Fibroblast of the aortic adventitia (primary cell): Measurements from ENCODE around the gene GNA12. TPM values are rescaled to one million over a fixed set of nuclear protein-coding genes. Genes with fewer than 3 reads are reported as not detected.

Experiments
- DNase-seq: peaks from one replicate; pipeline ENCODE4 v3.0.0-alpha.2; 2010; ENCODE audit warnings: low read depth
- H3K4me3 ChIP-seq: 2 replicates; pipeline ENCODE4 v1.5.1; 2011; ENCODE audit warnings: low read depth, mild to moderate bottlenecking, control low read depth, low read length, moderate library complexity
- total RNA-seq: library from RNA; depleted of rRNA; stranded (reverse); fragments of >200 nt; gene quantifications from 2 replicates; pipeline ENCODE4 v1.2.3, GENCODE V29; 2012; ENCODE audit warnings: low replicate concordance
- TF ChIP-seq, protein P1 (sequence below): IDR thresholded peaks from 2 replicates; pipeline ENCODE4 v1.5.1; 2011; ENCODE audit warnings: mild to moderate bottlenecking, low read length, control low read depth, inconsistent platforms; ENCODE audit not compliant: insufficient read depth

The GNA12 gene
- total RNA-seq, 1 donor, result 16.2 TPM

DNA sequence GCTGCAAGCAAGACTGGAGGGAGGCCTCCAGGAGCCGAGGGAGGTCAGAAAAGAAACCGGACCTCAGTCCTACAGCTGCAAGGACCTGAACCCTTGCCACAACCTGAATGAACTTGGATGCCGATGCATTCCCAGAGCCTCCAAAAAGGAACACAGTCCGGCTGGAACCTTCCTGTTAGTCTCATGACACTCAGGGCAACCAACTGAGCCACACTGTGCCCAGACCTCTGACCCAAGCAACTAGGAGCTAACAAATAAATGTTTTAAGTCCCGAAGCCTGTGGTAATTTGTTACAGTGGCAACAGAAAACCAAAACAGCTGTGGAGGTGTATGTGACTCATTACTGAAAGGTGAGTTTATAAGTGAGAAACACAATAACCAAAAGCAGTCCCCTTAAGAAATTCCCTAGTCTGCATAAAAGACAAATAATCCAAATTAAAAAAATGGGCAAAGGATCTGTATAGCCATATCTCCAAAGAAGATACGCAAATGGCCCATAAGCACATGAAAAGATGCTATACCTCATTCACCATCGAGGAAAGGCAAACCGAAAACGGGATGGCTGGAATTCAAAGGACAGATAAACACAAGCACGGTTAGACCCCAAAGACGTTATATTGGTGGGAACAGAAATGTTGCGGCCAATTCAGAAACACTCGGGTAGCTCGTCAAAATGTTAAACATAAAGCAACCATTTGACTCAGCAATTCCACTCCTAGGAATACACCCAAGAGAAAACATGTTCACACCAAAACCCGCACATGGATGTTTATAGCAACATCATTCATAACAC lies 24.8 kb downstream of the GNA12 start:
- no peak overlapping the region for H3K4me3 ChIP-seq
- no peak for DNase-seq
- TF ChIP-seq, protein P1, sequence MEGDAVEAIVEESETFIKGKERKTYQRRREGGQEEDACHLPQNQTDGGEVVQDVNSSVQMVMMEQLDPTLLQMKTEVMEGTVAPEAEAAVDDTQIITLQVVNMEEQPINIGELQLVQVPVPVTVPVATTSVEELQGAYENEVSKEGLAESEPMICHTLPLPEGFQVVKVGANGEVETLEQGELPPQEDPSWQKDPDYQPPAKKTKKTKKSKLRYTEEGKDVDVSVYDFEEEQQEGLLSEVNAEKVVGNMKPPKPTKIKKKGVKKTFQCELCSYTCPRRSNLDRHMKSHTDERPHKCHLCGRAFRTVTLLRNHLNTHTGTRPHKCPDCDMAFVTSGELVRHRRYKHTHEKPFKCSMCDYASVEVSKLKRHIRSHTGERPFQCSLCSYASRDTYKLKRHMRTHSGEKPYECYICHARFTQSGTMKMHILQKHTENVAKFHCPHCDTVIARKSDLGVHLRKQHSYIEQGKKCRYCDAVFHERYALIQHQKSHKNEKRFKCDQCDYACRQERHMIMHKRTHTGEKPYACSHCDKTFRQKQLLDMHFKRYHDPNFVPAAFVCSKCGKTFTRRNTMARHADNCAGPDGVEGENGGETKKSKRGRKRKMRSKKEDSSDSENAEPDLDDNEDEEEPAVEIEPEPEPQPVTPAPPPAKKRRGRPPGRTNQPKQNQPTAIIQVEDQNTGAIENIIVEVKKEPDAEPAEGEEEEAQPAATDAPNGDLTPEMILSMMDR, result no peak

DNA sequence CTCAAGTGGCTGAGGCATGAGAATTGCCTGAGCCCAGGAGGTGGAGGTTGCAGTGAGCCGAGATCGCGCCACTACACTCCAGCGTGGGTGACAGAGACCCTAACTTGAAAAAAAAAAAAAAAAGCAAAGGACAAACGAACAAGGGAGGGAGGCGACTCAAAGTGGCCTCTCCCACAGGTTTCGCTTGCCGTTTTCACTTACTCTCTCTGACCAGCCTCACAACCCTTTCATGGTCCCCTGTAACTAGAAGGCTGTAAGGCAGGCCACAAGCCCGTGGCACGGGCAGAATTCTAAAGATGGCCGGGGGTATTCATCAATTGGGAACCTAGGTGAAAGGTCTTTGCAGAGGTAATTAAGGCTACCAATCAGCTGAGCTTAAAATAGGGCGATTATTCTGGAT lies 25.5 kb downstream of the GNA12 start:
- DNase-seq, result no peak
- TF ChIP-seq, protein P1, result no peak
- no peak overlapping the region for H3K4me3 ChIP-seq

DNA sequence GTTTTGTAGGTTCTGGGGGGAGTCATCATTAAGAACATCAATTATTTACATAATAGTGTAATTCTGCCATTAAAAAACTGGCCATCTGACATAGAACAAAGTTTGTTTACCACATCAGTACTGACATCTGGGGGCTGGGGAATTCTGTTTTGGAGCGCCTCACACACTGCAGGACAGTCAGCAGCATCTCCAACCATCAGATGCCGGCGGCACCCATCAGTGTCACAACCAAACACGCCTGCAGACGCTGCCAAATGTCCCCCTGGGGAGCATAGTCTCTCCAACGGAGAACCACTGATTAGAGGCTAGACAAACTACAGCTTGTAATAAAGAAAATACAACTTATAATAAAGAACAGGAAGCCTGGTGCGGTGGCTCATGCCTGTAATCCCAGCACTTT lies 26.0 kb downstream of the GNA12 start:
- H3K4me3 ChIP-seq, result no peak overlapping the region
- DNase-seq, result no peak
- TF ChIP-seq, protein P1, result no peak

DNA sequence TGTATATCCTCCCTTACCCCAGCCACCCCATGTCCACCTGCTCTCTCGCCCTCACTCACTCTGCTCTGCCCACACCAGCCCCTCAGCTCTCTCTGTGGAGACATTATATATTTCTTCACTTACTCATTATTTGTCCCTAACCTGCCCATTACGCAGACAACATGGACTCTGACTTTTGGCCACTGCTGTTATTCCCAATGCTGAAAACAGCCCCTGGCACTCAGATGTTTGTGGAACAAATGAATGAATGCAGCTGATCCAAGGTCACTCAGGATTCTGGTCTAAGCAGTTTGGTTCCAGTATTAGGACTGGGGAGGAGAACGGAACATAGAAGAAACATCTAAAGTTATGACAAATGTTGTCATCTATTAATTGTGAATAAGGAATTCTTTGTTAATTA lies 26.7 kb downstream of the GNA12 start:
- no peak overlapping the region for H3K4me3 ChIP-seq
- TF ChIP-seq, protein P1, result no peak
- no peak for DNase-seq

GRCh38 chr7:2815875-2816245 lies 28.2 kb downstream of the GNA12 start:
- DNase-seq, result no peak
- TF ChIP-seq, protein P1, result no peak
- no peak overlapping the region for H3K4me3 ChIP-seq

GRCh38 chr7:2814946-2815874 lies 28.9 kb downstream of the GNA12 start:
- DNase-seq, result no peak
- TF ChIP-seq, protein P1, result no peak
- H3K4me3 ChIP-seq, result no peak overlapping the region
